Peyer's patch (tissue), 4 donors: ENCODE data around the gene DPCD. TPM values are rescaled to one million over a fixed set of nuclear protein-coding genes. Genes with fewer than 3 reads are reported as not detected.

ENCODE experiments used
- DNase-seq, 3 donors: peaks; one replicate each; pipeline ENCODE4 v3.0.0-alpha.2; 2017 to 2019
- H3K27ac ChIP-seq, 4 donors: fragments of 200-600 bp; sonication (generic); one replicate each; pipeline ENCODE4 v1.5.1; 2016 to 2019
- H3K27me3 ChIP-seq, 2 donors: fragments of 200-600 bp; sonication (generic); one replicate each; pipeline ENCODE4 v1.5.1; 2019
- H3K36me3 ChIP-seq, 3 donors: fragments of 200-600 bp; sonication (generic); one replicate each; pipeline ENCODE4 v1.5.1; 2016 to 2019
- H3K4me1 ChIP-seq, 4 donors: fragments of 200-600 bp; sonication (generic); one replicate each; pipeline ENCODE4 v1.5.1; 2016 to 2019
- H3K4me3 ChIP-seq, 4 donors: fragments of 200-600 bp; sonication (generic); 1 replicate in 3 of 4; 2 replicates in 1 of 4; pipeline ENCODE4 v1.5.1; 2016 to 2019; ENCODE audit warnings: mild to moderate bottlenecking in 1 of 4
- H3K9me3 ChIP-seq, 4 donors: fragments of 200-600 bp; sonication (generic); one replicate each; pipeline ENCODE4 v1.5.1; 2016 to 2019; ENCODE audit warnings: mild to moderate bottlenecking in 1 of 4
- CTCF ChIP-seq, 6 experiments: fragments of 450-650 bp in 4 of 6; fragments of 200-600 bp in 2 of 6; sonication (generic) in 1 of 6; IDR thresholded peaks; one replicate each; pipeline ENCODE4 v1.5.1; 2017 to 2019; ENCODE audit warnings: antibody characterized with exemption in 6 of 6, mild to moderate bottlenecking in 3 of 6, moderate library complexity in 1 of 6
- POLR2A ChIP-seq, 2 donors: fragments of 450-650 bp; IDR thresholded peaks; one replicate each; pipeline ENCODE4 v1.5.1; 2017; ENCODE audit warnings: antibody characterized with exemption in 2 of 2, mild to moderate bottlenecking in 2 of 2, moderate library complexity in 2 of 2
- total RNA-seq, 4 donors: library from RNA; depleted of rRNA; stranded (reverse); fragments of >200 nt; gene quantifications; one replicate each; pipeline ENCODE4 v1.1.0, GENCODE V29; 2016

Gene DPCD
- total RNA-seq, 4 donors from 2014 or later, result 2.3 to 14.0 (median 8.5) TPM

- no peaks in the 10 kb centered on the region for H3K9me3 ChIP-seq
- no peaks in the 10 kb centered on the region for H3K27me3 ChIP-seq
- H3K4me3 ChIP-seq, result no peak overlapping the region
- peaks cover 0 to 21% (median 0%) of the 10 kb centered on the region in 3 donors for H3K36me3 ChIP-seq
- DNase-seq, result no peak
- no peak for TF ChIP-seq POLR2A (IDR thresholded peaks at IDR 0.05)
- TF ChIP-seq CTCF (IDR thresholded peaks at IDR 0.05), result no peak
- H3K27ac ChIP-seq, result no peak overlapping the region
- no peaks in the 10 kb centered on the region for H3K4me1 ChIP-seq
These were observed 51.2 kb downstream of the DPCD start for GRCh38 chr10:101639141-101639900.

- TF ChIP-seq CTCF (IDR thresholded peaks at IDR 0.05) (no peak), POLR2A (IDR thresholded peaks at IDR 0.05) (no peak)
- peaks cover 0 to 20% (median 0%) of the 10 kb centered on the region in 3 donors for H3K36me3 ChIP-seq
- no peak for DNase-seq
- H3K4me1 ChIP-seq, result no peaks in the 10 kb centered on the region
- H3K4me3 ChIP-seq, result no peak overlapping the region
- H3K27me3 ChIP-seq, result no peaks in the 10 kb centered on the region
- no peaks in the 10 kb centered on the region for H3K9me3 ChIP-seq
- H3K27ac ChIP-seq, result no peak overlapping the region
These were observed 55.4 kb downstream of the DPCD start for GRCh38 chr10:101643546-101643945.

- H3K4me1 ChIP-seq, result no peaks in the 10 kb centered on the region
- H3K27me3 ChIP-seq, result no peaks in the 10 kb centered on the region
- no peak overlapping the region for H3K4me3 ChIP-seq
- no peak for DNase-seq
- no peak for TF ChIP-seq CTCF (IDR thresholded peaks at IDR 0.05)
- H3K9me3 ChIP-seq, result no peaks in the 10 kb centered on the region
- peaks cover 0 to 20% (median 0%) of the 10 kb centered on the region in 3 donors for H3K36me3 ChIP-seq
- H3K27ac ChIP-seq, result no peak overlapping the region
These were observed 55.9 kb downstream of the DPCD start for GRCh38 chr10:101644002-101644401.

- no peaks in the 10 kb centered on the region for H3K27me3 ChIP-seq
- H3K9me3 ChIP-seq, result no peaks in the 10 kb centered on the region
- no peaks in the 10 kb centered on the region for H3K4me1 ChIP-seq
- no peak overlapping the region for H3K4me3 ChIP-seq
- DNase-seq, result no peak
- TF ChIP-seq POLR2A (IDR thresholded peaks at IDR 0.05) (no peak), CTCF (IDR thresholded peaks at IDR 0.05) (no peak)
- H3K27ac ChIP-seq, result no peak overlapping the region
- peaks cover 0 to 34% (median 0%) of the 10 kb centered on the region in 3 donors for H3K36me3 ChIP-seq
These were observed 57.5 kb downstream of the DPCD start for GRCh38 chr10:101645659-101646058.

GRCh38 chr10:101646364-101646763, 58.2 kb downstream of the DPCD start:
- Histone ChIP-seq H3K4me1 (no peaks in the 10 kb centered on the region), H3K9me3 (no peaks in the 10 kb centered on the region), H3K4me3 (no peak overlapping the region), H3K27ac (no peak overlapping the region), H3K36me3 (peaks cover 0 to 41% (median 0%) of the 10 kb centered on the region in 3 donors), H3K27me3 (no peaks in the 10 kb centered on the region)
- DNase-seq, result no peak
- TF ChIP-seq POLR2A (IDR thresholded peaks at IDR 0.05), result no peak
- no peak for TF ChIP-seq CTCF (IDR thresholded peaks at IDR 0.05)
